Fibroblast of skin of scalp (primary cell): ENCODE data around the gene ZCCHC3.
"Not testable (repeated sequence)": the region's sequence is repeated elsewhere in the genome, so short reads cannot be mapped to it uniquely, and the experiment has no call there.

ENCODE experiments used
- DNase-seq: peaks from one replicate; pipeline ENCODE4 v3.0.0-alpha.2; 2013

The ZCCHC3 gene

DNA sequence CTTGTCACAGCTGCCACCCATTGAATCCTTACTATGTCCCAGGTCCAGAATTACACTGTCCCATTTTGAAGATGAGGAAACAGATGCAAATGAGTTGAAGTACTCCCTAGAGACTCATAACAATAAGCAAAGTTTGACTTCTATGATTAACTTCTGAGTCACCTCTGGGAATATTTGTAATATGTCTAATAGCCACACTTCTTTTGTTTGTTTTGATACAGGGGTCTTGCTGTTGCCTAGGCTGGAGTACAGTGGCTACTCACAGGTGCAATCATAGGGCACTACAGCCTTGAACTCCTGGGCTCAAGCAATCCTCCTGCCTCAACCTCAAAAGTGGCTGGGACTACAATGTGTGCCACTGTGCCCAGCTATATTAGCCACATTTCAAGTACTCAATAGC, 16.6 kb downstream of the ZCCHC3 start:
- peak; percentile 33 for DNase-seq

DNA sequence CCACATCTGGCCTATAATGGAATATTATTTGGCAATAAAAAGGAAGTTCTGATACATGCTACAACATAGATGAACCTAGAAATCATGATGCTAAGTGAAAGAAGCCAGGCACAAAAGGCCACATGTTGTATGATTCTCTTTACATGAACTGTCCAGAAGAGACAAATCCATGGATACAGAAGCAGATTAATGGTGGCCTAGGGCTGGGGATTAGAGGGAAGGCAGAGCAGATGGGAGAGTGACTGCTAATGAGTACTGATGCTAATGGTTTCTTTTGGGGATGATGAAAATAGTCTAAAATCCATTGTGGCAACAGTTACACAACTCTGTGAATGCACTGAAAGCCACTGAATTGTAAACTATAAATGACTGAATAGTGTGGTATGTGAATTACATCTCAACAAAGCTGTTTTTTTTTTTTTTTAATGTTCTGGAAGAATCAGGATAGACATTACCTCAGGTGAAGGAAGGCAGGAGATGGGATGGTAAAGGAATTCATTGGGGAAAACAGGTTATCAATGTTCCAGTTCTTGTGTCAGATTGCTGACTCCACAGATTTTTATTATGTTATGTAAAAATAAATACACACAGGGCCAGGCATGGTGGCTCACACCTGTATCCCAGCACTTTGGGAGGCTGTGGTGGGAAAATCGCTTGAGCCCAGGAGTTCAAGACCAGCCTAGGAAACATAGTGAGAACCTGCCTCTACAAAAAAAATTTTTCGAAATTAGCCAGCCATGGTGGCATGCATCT, 19.1 kb downstream of the ZCCHC3 start:
- peak; percentile 44 for DNase-seq

DNA sequence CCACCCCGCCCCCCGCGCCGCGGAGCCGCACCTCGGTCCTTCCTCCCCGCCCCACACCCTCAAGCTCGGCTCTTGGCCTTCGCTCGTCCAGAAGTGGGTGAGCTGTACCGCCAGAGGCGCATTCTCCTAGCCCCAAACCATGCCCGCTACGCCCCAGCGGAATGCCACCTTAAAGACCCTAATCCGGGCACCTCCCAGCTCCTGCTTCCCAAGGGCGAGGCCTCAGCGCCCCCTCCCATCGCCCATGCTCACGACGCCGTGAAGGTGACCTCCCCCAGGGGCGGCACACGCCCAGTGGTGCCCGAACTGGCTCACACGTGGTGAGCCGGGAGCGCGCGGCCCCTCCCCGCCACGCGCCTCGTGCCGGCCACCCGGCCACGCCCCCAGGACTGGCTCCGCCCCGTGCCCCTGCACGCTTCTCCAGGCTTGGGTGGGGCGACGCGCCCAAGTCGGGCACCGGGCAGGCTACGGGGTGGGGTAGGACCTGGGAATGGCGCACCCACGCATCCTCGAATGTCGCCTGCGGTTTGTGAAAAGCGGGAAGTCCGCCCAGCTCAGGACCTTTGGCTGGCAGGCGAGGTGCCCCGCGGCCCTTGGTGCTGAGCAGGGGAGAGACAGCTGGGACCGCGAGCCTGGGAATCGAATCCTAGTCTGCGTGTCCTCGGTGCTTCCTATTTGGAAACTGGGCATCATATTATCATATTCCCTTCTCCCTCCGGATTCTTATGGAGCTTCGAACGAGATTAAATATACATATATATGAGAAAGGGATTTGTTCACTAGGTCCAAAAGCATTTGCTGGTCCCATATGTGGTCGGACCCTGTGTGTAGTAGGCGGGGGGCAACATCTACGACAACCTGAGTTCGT, 27.0 kb downstream of the ZCCHC3 start:
- DNase-seq, result peak; percentile 86

DNA sequence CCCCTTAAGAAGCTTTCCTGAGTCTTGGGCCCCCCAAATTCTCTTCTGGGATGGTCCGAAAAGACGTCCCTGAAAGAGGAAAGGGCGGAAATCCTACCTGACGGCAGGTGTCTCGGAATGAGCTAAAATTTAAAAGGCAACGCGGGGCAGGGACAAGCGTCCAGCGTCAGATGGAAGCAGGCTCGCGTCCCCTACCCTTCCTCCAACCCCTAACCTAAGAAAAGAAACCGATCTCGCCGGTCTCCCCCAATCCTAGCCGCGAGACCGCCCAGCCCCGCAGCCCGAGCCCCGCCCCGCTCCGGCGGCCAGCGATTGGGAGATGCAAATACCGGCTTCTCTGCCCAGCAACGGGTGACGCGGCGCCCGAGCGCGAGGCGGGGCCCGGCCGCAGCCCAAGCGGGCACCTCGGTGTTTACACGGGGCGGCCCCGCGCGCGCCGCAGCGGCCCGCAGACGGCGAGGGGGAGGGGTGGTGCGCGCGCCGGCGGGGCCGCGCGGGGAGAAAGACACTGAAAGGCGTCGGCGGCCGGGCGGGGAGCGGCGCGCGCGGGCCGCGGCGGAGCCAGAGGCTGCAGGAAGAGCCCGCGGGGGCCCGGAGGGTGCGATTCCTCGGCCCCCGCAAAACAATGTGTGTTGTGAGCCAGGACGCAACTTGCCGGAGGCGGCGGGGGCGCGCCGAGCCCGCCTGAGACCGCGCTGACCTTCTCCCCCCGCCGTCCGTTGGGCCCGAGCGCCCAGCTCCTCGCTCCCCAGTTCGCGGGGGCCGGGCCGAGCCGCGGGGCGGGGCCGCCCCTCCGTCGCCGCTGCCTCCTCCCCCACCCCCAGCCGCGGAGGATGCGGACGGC, 27.9 kb downstream of the ZCCHC3 start, which contains the start of gene SOX12:
TSS of gene SOX12 (plus strand) at position 508 of the 844 bp plus-strand sequence. CDS start 373 bp downstream, outside the sequence.
- peak; percentile 93 for DNase-seq

DNA sequence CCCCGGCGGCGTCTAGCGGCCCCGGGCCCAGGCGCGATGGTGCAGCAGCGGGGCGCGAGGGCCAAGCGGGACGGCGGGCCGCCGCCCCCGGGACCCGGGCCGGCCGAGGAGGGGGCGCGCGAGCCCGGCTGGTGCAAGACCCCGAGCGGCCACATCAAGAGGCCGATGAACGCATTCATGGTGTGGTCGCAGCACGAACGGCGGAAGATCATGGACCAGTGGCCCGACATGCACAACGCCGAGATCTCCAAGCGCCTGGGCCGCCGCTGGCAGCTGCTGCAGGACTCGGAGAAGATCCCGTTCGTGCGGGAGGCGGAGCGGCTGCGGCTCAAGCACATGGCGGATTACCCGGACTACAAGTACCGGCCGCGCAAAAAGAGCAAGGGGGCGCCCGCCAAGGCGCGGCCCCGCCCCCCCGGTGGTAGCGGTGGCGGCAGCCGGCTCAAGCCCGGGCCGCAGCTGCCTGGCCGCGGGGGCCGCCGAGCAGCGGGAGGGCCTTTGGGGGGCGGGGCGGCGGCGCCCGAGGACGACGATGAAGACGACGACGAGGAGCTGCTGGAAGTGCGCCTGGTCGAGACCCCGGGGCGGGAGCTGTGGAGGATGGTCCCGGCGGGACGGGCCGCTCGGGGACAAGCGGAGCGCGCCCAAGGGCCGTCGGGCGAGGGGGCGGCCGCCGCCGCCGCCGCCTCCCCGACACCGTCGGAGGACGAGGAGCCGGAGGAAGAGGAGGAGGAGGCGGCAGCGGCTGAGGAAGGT, 28.7 kb downstream of the ZCCHC3 start:
- peak; percentile 68 for DNase-seq

DNA sequence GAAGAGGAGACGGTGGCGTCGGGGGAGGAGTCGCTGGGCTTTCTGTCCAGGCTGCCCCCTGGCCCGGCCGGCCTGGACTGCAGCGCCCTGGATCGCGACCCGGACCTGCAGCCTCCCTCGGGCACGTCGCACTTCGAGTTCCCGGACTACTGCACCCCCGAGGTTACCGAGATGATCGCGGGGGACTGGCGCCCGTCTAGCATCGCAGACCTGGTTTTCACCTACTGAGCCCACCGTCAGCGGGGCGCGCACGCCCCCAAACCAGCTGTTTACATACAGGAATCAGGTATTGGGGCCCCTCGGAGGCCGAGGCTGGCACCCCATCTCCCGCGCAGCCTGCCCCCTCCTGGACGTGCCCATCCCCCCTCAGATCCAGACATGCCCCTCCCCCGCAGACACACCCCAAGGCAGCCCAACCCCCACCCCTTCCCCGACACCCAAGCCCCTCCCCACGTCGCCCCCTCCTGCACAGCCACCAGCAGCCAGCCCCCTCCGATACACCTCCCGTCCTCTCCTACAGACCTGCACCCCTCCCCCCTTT, 29.3 kb downstream of the ZCCHC3 start:
- DNase-seq, result peak; percentile 22

DNA sequence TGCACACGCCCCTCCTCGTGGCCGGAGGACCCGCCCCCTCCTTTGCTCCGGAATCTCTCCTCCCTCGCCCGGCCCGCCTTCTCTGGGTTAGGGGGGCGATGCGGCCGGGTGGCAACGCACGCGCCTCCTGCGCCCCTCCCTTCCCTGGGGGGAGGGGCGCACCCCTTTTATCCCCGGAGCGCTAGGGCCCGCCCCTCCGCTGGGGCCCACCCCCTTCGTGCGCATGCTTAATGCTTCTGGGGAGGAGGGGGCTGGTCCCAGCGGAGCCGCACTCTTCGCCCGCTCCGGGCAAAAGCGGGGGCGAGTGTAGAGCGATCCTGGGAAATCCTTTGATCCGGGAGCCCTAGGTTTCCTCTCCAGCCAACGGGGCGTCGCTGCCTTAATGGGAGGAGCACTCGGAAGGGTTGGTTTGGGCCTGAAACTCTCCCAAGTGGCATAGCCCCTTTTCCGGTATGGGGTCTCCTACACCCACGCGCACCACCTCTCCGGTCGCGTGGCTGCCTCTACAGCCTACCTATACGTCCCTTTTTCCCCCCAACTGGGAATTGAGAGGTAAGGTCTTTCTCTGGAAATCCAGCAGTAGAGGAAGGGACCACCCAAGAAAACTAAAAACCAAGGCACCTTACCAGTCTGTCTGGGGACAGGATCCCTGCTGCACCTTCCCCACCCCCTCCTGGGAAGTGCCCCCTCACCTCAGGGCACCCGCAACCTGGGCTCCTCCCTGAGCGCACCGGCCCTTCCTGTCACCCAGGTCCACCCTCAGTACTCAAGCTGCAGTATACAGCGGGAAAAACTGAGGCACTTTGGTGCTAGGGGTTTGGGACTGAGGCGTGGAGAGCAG, 30.0 kb downstream of the ZCCHC3 start:
- peak; percentile 96 for DNase-seq

DNA sequence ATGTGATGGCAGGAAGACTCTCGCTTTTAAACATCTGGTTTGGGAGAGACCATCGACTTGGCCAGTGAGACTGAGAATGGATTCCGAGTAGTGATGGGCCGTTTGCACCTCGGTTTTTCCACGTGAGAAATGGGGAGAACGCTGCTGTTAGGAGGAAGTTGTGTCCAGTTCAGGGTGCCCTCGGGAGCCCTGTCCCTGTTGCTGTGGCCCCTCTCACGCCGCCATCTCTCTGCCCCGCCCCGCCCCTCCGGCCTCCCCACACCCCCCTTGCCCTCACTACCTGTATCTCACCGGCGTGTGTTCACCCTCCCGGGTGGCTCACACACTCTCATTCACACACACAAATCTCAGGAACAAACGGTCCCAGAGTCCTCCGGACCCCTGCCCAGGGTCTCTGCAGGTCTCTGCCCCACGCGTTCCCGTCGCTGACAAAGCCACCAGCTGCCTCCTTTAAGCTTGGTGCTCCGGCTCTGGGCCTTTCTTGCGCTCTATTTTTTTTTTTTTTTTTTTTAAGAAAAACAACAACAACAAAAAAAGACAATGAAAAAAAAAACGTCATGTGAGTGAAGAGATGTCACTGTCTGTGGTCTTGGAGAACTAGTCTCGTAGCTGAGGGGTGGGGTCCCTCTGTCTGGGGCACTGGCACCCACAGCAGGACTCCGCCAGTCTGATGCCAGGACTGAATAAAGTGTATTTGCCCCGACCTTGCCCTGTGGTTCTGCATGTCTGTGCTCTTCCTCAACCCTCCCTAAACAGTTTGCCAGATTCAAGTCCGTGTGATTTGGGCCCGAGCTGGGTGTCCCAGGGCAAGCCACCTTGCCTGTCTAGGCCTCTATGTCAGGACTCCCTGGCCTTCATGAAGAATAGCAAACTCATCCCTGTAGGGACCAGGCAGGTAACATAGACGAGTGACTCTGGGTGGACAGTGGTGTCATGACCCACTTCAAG, 30.9 kb downstream of the ZCCHC3 start:
- DNase-seq, result peak; percentile 10

DNA sequence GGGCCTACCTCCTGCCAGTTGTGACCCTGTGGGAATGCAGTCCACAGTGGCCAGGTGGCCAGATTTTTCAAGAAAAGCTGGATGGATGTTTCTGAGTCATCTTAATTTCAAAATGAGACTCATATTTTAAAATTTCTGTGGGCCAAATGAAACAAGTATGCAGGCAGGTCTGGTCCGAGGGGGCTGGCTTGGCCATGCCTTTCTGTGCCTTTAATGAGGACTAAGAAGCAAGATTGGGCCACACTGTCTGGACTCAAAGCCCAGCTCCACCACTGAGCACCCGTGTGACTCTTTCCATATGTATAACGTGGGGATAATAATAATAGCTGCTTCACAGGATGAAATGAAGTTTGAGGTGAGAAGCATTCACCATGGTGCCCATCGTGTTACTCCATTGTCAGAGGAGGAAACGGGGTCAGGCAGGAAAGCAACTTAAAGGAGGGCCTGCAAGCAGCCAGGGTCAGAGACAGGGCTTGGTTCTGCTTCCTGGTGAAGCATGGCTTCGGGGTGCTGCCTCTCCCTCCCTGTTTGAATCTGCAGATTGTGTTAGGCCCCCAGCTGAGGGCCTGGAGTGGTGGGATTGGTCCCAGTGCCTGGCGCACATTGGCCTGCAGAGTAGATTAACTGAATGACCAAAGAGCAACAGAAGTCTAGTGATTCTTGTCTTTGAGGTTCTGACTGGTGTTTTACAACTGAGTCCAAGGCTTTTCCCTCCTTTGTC, 31.8 kb downstream of the ZCCHC3 start:
- no peak for DNase-seq

DNA sequence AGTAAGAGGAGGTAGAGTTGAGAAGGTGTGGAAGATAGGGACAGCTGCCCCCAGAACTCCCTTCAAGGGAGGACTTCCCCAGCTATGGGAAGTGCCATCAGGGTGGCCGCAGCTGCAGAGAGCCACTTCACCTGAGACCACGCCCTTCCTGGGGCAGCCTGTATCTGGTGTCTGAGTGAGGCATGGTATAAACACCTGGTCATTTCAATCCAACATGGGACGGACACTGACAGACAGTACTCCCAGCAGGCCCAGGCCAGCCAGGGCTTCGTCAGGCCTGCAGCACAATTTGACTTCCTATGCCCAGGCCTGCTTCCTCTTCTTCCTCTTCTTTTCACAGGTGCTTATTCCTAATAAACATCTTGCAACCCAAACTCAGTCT, 32.5 kb downstream of the ZCCHC3 start:
- DNase-seq, result no peak

DNA sequence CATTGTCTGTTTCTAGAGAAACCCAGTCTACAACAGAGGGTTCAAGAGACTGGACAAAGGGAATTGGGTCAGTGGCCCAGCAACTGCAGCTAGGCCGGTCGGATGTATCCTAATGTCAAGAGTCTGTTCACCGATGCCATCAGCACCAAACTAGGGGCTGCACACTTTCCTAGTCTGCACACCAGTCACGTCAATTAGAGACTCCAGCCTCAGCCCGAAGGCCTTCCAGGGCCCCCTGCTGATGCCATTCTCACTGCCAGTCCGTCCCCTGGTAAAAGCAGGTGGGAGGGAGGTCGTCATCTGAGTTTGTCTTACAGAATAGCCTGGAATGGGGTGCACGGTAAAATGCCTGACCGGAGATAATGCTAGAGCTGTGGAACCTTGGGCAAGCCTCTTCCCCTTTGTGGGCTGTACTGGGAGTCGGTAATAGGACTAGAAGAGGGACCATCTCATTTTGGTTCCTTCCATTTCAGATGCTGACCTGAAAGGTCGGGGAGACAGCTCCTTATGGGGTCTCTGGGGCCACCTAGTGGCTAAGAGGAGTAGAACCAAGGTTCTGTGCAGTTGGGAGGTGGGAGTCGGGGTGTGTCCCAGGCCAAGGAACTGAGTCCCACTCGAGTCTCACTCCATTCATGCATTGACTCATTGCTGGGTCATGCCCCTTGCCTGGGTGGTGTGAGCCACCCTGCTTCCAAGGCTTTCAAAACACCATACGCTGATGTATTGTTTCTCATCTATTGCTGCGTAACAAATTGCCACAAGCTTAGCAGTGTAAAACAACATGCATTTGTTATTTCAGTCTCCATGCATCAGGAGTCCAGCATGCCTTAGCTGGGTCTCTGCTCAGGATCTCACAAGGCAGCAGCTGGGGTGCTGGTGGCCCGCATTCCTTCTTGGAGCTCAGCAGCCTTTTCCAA, 33.1 kb downstream of the ZCCHC3 start:
- DNase-seq, result peak; percentile 77

DNA sequence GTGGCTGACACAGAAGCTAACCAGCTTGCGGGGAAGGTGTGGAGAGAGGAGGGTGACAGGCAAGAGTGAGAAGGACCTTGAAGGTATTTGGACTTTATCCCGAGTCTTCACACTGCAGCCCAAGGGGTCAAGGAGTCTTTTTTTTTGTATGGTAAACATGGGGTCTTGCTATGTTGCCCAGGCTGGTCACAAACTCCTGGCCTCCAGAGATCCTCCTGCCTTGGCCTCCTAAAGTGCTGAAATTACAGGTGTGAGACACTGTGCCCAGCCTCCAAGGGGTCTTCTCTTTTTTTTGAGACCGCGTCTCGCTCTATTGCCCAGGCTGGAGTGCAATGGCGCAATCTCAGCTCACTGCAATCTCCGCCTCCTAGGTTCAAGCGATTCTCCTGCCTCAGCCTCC, 37.2 kb downstream of the ZCCHC3 start:
- DNase-seq, result no peak

DNA sequence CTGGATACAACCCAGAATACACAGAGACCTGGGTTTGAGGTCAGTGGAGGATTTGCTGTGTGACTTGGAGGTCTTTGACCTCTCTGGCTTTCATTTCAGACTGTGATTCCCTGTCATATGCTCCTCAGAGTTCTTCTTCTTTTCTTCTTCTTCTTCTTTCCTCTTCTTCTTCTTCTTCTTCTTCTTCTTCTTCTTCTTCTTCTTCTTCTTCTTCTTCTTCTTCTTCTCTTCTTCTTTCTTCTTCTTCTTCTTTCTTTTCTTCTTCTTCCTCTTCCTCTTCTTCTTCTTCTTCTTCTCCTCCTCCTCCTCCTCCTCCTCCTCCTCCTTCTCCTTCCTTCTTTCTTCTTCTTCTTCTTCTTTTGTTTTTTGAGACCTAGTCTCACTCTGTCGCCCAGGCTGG, 38.7 kb downstream of the ZCCHC3 start:
- DNase-seq, result not testable (repeated sequence)

DNA sequence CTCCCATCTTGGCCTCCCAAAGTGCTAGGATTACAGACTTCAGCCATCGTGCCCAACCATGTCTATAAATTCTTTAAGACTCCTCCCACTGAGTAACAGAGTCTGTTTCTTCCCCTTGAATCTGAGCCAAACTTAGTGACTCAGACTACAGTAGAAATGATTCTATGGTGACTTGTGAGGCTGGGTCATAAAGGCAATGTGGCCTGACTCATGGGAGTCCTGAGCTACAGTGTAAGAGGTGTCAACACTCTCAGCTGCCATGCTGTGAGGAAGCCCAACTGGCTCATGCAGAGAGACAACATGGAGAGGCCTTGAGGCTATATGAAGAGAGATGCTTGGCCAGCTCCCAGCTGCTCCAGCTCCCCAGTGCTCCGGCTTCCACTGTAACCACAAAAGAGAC, 44.3 kb downstream of the ZCCHC3 start:
- DNase-seq, result peak; percentile 86

DNA sequence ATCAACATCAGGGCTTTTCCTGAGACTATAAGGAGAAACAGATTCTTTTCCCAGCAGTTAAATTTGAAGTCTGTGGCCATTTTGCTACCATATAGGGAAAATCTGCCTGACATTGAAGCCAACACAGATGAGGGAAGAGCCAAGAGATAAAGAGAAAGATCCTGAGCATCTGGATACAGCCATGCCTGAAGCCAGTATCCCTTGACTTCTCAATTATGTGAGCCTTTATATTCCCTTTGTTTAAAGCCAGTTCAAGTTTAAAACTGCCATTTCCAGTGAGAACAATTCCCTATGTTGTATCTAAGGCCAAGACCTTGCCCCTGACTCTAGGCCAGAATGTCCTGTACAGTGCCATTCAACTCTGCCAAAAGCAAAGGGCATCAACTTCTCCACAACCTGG, 45.7 kb downstream of the ZCCHC3 start:
- DNase-seq, result no peak

DNA sequence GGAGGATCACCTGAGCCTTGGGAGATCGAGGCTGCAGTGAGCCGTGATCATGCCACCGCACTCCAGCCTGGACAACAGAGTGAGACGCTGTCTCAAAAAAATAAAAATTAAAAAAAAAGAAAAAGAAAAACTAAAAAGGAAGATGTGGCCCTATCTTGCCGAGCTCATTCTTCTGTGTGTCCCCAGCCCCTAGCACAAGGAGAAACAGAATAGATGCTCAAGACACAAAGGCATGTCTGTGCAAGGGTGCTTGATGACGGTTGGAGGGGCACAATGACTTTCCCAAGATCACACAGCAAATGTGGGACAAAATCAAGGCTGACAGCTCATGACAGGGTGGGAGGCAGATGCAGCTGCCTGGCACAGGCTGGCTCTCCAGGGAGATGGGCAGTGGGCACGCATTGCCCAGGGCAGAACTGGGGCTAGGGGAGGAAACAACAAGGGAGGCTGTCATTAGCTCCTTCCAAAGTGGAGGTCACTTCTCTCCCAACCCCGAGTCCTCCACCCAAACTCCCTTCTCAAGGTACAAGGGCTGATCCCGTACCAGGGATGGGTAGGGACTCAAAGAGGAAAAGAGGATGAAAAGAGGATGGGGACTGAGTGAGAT, 48.8 kb downstream of the ZCCHC3 start:
- DNase-seq, result no peak

DNA sequence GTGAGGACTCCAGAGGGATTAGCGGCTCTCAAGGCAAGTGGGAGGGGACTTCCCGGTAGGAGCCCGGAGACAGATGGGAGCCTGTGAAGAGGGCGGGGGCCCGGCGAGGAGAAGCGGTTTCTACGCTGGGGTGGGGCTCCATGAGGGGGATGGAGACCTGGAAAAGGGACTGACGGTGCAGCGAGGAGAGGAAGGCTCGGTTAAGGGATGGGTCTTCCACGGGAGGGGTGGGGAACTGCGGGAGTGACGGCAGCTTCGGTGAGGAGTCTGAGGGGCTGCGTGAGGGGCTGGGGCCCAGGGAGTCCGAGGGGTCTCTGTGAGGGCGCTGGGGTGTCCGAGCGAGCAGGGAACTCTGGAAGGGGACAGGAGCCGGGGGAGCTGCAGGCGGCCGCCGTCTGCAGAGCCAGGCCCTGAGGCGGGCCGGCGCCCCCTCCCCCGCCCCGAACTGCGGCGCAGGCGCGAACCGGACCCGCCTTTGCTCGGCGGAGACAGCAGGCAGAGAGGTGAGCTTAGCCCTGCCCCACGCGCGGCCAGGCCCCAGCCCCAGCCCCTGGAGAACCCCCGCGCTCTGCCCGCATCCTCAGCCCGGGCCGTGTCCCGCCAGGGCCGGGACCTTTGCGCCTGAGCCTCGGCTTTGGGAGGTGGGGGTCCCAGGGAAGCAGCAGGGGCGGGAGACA, 49.4 kb downstream of the ZCCHC3 start, which contains the start of gene NRSN2:
TSS of gene NRSN2 (plus strand) at position 472 of the 677 bp plus-strand sequence. CDS start 2,533 bp downstream, outside the sequence.
- peak; percentile 75 for DNase-seq
